Stimulated activated CD4-positive, alpha-beta T cell treated with anti-CD3 and anti-CD28 coated beads, Interleukin-2, amount 100 ng/mL, for 24 hours (primary cell): ENCODE data around the gene TMEM240.
A peak's percentile ranks its signal among the peaks of the same experiment; 100 is the strongest.
"Not testable (repeated sequence)": the region's sequence is repeated elsewhere in the genome, so short reads cannot be mapped to it uniquely, and the experiment has no call there.

Experiments used
- DNase-seq, 2 donors: peaks; one replicate each; pipeline ENCODE4 v3.0.0-alpha.2; 2020

Gene TMEM240

GRCh38 chr1:1522536-1522935 is 17.9 kb downstream of the TMEM240 start:
- not testable (repeated sequence) for DNase-seq

- DNase-seq = no peak
Measured at GRCh38 chr1:1521331-1521730, 19.1 kb downstream of the TMEM240 start.

DNA sequence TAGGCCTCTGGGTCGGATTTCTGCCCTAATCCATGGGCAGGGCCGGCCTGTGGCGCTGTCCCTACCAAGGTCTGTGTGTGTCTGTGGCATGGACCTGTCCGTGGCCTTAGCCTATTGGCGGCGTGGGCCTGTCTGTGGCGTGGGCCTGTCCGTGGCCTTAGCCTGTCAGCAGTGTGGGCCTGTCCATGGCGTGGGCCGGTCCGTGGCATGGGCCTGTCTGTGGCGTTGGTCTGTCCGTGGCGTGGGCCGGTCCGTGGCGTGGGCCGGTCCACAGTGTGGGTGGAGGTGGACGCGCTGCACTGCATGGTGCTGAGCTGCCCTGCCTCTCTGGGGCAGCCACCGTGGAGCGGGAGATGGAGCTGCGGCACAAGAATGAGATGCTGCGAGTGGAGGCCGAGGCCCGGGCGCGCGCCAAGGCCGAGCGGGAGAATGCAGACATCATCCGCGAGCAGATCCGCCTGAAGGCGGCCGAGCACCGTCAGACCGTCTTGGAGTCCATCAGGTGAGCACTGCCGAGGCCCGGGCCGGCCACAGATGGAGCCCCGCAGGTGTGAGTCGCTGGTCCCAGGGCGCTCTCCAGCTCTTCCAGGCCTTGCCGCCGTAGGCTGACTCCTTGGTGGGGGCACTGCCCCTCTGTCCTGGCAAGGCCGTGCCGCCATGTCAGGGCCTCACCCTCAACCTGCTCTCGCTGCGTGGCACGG is 20.5 kb downstream of the TMEM240 start:
- not testable (repeated sequence) for DNase-seq

DNA sequence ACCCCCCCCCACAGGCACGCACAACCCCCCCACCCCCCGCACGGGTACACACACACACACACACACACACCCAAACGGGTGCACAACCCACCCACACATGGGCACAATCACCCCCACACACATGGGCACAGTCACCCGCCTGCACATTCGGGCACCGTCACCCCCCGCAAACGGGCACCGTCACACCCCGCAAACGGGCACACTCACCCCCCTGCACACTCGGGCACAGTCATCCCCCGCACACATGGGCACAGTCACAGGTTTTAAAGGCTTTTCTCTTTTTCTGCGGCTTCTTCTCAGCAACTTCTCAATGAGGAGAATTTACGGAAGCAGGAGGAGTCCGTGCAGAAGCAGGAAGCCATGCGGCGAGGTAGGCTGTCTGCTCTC is 21.8 kb downstream of the TMEM240 start:
- not testable (repeated sequence) for DNase-seq

GRCh38 chr1:1517973-1518620 is 22.3 kb downstream of the TMEM240 start:
- DNase-seq = no peak

GRCh38 chr1:1516923-1517322 is 23.5 kb downstream of the TMEM240 start:
- not testable (repeated sequence) for DNase-seq

DNA sequence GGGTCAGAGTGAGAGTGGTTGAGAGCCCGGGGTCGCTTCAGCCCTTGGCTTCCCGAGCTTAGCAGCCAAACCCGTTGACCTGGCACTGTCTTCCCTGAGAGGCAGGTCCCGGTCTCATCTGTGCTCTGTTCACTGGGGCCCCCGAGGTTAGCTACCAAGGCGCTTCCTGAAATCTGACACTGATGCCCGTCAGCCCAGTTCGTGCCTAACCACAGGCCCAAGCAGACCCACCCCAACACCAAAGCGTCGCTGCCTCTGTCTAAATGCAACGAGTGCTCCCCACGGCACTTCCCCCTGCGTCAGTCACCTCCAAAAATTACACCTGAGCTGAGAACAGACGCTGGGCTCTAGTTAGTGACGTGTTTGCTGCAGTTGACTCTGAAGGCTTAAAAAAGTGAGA is 26.0 kb downstream of the TMEM240 start:
- not testable (repeated sequence) for DNase-seq

DNA sequence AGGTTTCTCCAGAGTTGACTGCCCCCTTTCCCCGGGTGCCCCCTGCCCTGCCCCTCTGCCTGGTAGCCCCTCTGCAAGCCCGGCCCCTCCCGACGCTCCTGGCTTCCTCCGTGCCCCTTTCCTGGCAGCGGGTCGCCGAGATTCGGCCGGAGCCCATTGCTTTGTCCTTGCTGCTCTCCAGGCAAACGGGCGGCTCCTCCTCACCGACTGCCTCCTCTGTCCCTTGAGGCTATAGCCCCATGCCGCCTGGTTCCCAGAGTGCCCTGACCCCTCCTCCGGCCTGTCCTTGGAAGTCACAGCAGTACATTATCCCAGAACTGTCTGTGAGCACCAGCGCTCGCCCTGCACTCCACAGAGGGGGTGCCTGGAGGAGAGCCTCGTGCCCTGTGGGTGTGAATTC is 26.7 kb downstream of the TMEM240 start:
- not testable (repeated sequence) for DNase-seq

GRCh38 chr1:1512425-1512824 is 28.0 kb downstream of the TMEM240 start:
- DNase-seq = peak; percentile 25 to 27

- peak; percentile 97 to 98 for DNase-seq
Measured at GRCh38 chr1:1511533-1512285, 28.7 kb downstream of the TMEM240 start, which contains the start of gene ATAD3A. Gene ATAD3A (plus strand): TSS chr1:1512162. CDS start chr1:1512269, 107 bp downstream.

DNA sequence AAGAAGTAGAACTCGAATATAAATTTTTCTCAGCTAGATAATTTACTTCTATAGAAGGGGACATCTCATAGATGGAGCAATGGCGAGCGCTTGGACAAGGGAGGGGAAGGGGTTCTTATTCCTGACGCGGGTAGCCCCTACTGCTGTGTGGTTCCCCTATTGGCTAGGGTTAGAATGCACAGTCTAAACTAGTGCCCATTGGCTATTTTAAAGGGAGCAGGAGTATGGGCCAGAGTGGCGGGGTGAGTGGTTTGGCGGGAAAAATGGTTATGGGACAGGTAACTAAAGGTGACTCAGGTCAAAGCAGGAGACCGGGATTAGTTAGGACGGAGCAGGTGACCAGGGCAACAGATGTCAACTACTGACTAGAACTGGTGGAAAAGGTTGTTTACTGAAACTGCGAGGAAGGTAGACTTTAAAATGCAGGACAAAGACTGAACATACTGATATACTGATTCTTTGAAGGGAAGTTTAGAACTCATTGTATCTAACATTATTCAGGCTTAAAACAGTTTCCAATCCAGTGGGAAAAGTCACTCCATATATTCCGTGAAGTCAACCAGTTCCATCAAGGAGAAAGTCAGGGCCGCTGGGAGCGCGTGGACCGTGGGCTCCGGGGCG is 29.4 kb downstream of the TMEM240 start:
- DNase-seq = peak in 1 of 2 donors; percentile 26

DNA sequence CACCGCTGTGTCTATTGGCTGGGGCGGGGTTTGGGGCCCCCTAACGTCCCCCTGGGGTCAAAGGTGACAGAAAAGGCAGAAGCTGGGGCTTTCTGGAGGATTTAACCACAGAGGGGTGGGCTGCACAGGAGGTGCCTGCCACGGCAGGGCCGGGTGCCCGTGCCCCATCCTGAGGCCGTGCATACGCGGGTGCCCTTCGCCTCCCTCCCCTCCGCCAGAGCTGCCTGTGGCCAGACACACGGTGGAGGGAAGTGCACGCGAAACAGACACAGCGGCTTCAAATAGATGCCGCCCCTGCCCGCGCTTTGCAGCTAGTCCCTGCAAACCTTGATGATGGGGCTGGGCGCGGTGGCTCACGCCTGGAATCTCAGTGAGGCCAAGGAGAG is 31.0 kb downstream of the TMEM240 start:
- DNase-seq = not testable (repeated sequence)

DNA sequence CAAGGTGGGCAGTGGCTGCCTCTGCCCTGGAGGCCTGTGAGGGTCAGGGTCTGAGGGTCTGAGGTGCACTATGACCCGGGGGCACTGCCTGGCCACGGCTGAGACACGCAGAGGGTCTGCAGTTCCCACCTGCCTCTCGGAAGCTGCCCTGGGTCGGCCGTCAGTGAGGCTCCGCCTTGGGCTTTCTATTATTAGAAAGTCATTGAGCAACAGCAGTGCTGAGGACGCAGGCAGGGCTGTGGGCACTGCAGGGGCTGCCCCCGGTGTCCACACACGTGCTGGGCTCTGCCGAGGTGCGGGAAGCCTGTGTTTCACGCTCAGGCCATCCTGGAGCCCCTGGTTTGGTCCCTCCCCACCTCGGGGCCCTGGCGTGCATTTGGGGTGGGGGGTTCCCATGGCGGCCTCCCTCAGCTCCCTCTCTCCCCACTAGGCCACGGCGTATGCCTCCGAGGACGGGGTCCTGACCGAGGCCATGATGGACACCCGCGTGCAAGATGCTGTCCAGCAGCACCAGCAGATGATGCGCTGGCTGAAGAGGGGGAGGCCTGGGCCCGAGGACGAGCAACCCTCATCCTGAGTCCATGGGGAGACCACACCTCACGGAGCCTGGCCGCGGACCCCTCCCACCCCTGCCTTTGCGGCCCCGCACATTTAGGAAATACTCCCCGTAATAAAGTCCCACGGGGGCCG is 31.5 kb downstream of the TMEM240 start:
- DNase-seq = not testable (repeated sequence)

GRCh38 chr1:1507305-1507704 is 33.1 kb downstream of the TMEM240 start:
- DNase-seq = no peak

- not testable (repeated sequence) for DNase-seq
Measured at GRCh38 chr1:1505801-1506200, 34.6 kb downstream of the TMEM240 start.

DNA sequence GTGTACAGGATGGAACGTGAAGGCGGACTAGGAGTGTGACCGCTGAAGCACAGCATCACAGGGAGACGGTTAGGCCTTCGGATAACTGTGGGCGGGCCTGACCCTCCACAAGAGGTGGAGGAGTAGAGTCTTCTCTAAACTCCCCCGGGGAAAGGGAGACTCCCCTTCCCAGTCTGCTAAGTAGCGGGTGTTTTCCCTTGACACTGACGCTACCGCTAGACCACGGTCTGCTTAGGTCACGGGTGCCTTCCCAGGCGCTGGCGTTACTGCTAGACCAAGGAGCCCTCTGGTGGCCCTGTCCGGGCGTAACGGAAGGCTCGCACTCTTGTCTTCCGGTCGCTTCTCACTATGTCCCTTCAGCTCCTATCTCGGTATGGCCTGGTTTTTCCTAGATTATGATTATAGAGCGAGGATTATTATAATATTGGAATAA is 35.0 kb downstream of the TMEM240 start:
- peak; percentile 27 to 33 for DNase-seq

- peak; percentile 75 to 77 for DNase-seq
Measured at GRCh38 chr1:1504777-1505365, 35.6 kb downstream of the TMEM240 start.

DNA sequence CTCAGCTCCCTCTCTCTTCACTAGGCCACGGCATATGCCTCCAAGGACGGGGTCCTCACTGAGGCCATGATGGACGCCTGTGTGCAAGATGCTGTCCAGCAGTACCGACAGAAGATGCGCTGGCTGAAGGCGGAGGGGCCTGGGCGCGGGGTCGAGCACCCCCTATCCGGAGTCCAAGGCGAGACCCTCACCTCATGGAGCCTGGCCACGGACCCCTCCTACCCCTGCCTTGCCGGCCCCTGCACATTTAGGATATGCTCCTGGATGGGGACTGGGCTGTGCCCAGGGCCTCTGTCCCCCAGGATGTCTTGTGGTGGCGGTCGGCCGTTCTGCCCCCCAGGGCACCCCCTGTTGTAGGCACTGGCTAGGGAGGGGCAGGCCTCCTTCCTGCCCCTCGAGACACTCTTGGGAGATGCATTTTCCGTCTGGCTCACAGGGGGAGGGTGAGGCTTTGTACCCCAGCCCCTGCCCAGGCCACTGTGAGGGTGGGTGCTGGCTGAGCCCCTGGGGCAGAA is 44.9 kb downstream of the TMEM240 start:
- DNase-seq = not testable (repeated sequence)

DNA sequence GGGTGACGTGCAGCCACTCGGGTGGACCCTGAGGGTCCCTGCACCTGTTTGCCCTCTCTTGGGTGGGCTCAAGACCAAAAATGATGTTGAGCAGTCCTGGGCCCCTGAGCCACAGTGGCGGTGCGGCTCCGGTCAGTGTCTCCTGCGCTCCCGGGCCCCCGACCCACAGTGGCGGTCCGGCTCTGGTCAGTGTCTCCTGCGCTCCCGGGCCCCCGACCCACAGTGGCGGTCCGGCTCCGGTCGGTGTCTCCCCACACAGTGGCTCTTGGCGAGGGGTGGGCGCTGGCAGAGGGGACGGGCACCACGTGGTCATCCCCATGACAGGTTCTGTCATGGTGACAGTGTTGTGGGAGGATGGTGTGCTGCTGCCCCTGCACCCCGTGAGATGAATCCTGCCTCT is 46.1 kb downstream of the TMEM240 start:
- not testable (repeated sequence) for DNase-seq

GRCh38 chr1:1491601-1492000 is 48.8 kb downstream of the TMEM240 start:
- DNase-seq = no peak

DNA sequence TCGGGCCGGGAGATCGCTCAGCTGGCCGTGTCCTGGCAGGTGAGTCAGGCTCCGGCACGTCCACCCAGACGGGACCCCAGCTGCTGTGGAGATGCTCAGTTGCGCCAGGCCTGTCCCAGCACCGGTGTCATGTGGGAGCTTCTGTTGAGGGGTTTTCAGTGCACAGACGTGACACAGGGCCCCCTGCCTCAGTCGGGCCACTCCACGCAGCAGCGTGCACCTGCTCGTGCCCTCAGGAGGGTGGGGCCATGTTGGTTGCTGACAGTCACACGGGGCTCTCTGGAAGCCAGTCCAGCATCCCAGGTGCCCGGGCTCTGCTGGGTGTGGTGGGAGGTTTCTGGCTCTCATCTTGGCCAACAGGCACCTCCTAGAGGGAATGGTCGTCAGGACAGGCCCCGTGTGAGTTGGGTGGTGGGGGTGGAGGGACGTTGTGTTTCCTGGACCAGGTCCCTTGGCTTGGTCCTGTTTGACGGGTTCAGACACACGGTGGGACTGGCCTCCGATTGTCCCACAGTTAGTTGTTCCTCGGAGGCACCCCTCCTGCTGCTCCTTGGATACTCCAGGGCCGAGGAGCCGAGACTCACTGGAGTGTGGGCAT is 49.7 kb downstream of the TMEM240 start:
- no peak for DNase-seq
